PC-9 (cell line): Measurements from ENCODE around the gene NXPH2. TPM values are rescaled to one million over a fixed set of nuclear protein-coding genes. Genes with fewer than 3 reads are reported as not detected.

Source experiments
- BruUV-seq: library from RNA; stranded (reverse); fragments of 400-500 nt; replicated peaks from 2 replicates; lab custom pipeline; 2021; lab: Mats Ljungman, UMichigan
- CTCF ChIA-PET: fragments of 300-600 bp; sonication (Branson Sonifier 250); formaldehyde crosslinking; loops from one replicate; lab custom pipeline; 2022; ENCODE audit warnings: antibody characterized with exemption; lab: Charles Lee
- POLR2A ChIA-PET: fragments of 300-600 bp; sonication (Branson Sonifier 250); formaldehyde crosslinking; loops from one replicate; lab custom pipeline; 2022; ENCODE audit warnings: antibody characterized with exemption; ENCODE audit not compliant: unreplicated experiment; lab: Charles Lee
- DNase-seq, 2 experiments: peaks; one replicate each; pipeline versions ENCODE4 v3.0.0 to v3.0.0-alpha.2; 2015 to 2022; ENCODE audit warnings: mixed read lengths in 1 of 2
- H2AFZ ChIP-seq: fragments of 200-600 bp; sonication (generic); 2 replicates; pipeline ENCODE4 v1.8.1; 2017; ENCODE audit warnings: antibody characterized with exemption
- H3F3A ChIP-seq: fragments of 200-600 bp; sonication (generic); 2 replicates; pipeline ENCODE4 v1.8.1; 2017; ENCODE audit warnings: antibody characterized with exemption, mild to moderate bottlenecking, low read depth; ENCODE audit not compliant: insufficient read depth
- H3K27ac ChIP-seq: fragments of 200-600 bp; sonication (generic); 2 replicates; pipeline ENCODE4 v1.6.1; 2016; ENCODE audit warnings: mixed run types
- H3K27me3 ChIP-seq: fragments of 200-600 bp; sonication (generic); 2 replicates; pipeline ENCODE4 v1.6.1; 2016; ENCODE audit warnings: low read depth, mixed run types; ENCODE audit not compliant: insufficient read depth
- H3K36me3 ChIP-seq: fragments of 200-600 bp; sonication (generic); 2 replicates; pipeline ENCODE4 v1.6.1; 2016; ENCODE audit warnings: low read depth, mixed run types
- H3K4me1 ChIP-seq: fragments of 200-600 bp; sonication (generic); replicated peaks from 2 replicates; pipeline ENCODE4 v1.6.1; 2016; ENCODE audit warnings: mixed run types; ENCODE audit not compliant: insufficient read depth
- H3K4me2 ChIP-seq: fragments of 200-600 bp; sonication (generic); 2 replicates; pipeline ENCODE4 v1.6.1; 2017; ENCODE audit warnings: mixed run types
- H3K4me3 ChIP-seq: fragments of 200-600 bp; sonication (generic); 2 replicates; pipeline ENCODE4 v1.6.1; 2016; ENCODE audit warnings: mixed run types
- H3K79me2 ChIP-seq: fragments of 200-600 bp; sonication (generic); 2 replicates; pipeline ENCODE4 v1.6.1; 2017; ENCODE audit warnings: low read depth, mixed run types
- H3K9me2 ChIP-seq: fragments of 200-600 bp; sonication (generic); 2 replicates; pipeline ENCODE4 v1.8.1; 2017; ENCODE audit warnings: mild to moderate bottlenecking; ENCODE audit not compliant: insufficient read depth
- H3K9me3 ChIP-seq: fragments of 200-600 bp; sonication (generic); 2 replicates; pipeline ENCODE4 v1.8.1; 2016; ENCODE audit warnings: low read depth; ENCODE audit not compliant: insufficient read depth
- H4K20me1 ChIP-seq: fragments of 200-600 bp; sonication (generic); 2 replicates; pipeline ENCODE4 v1.8.1; 2017; ENCODE audit not compliant: insufficient read depth
- CTCF ChIP-seq: fragments of 200-600 bp; sonication (generic); conservative IDR thresholded peaks from 2 replicates; pipeline ENCODE4 v1.6.1; 2017; ENCODE audit warnings: mixed run types, antibody characterized with exemption, mild to moderate bottlenecking, moderate library complexity
- EZH2 ChIP-seq: fragments of 200-600 bp; sonication (generic); IDR thresholded peaks from 2 replicates; pipeline ENCODE4 v1.8.0; 2017; ENCODE audit warnings: antibody characterized with exemption, low read depth
- intact Hi-C: fragments of 100-400 bp; cut with micrococcal nuclease; formaldehyde crosslinking; loops from one replicate; pipeline ENCODE4 v1.10.0; 2022; ENCODE audit not compliant: unreplicated experiment
- total RNA-seq: library from RNA; stranded (reverse); gene quantifications from 2 replicates; pipeline ENCODE4 v1.2.3, GENCODE V29; 2021

The NXPH2 gene
- total RNA-seq, 1 experiment from 2014 or later, result not detected

GRCh38 chr2:138626148-138626547 is 154.0 kb downstream of the NXPH2 start:
- Histone ChIP-seq H3K9me3 (no peaks in the 10 kb centered on the region), H3F3A (no peaks in the 10 kb centered on the region), H3K4me2 (no peak overlapping the region), H3K27ac (no peak overlapping the region), H3K9me2 (no peaks in the 10 kb centered on the region), H2AFZ (no peak overlapping the region), H4K20me1 (no peaks in the 10 kb centered on the region), H3K4me1 (no peaks in the 10 kb centered on the region), H3K36me3 (no peaks in the 10 kb centered on the region), H3K27me3 (no peaks in the 10 kb centered on the region), H3K79me2 (no peaks in the 10 kb centered on the region), H3K4me3 (no peak overlapping the region)
- intact Hi-C loops, result no loop called here
- DNase-seq, result no peak
- ChIA-PET POLR2A (no interaction called here), CTCF (no interaction called here)
- TF ChIP-seq CTCF (no peak), EZH2 (no peak)
- BruUV-seq, result no TSS peak

- Histone ChIP-seq H3K9me2 (no peaks in the 10 kb centered on the region), H3K36me3 (no peaks in the 10 kb centered on the region), H3K4me3 (no peak overlapping the region), H3K79me2 (no peaks in the 10 kb centered on the region), H3K27me3 (no peaks in the 10 kb centered on the region), H4K20me1 (no peaks in the 10 kb centered on the region), H3K4me1 (no peaks in the 10 kb centered on the region), H3K27ac (no peak overlapping the region), H3K9me3 (no peaks in the 10 kb centered on the region), H3K4me2 (no peak overlapping the region), H3F3A (no peaks in the 10 kb centered on the region), H2AFZ (no peak overlapping the region)
- CTCF ChIA-PET, result interaction anchor here (0.7 kb wide), 1 partner anchor 120 kb away, joined by 3 read pairs; no protein-coding TSS in a partner anchor
- intact Hi-C loops, result no loop called here
- POLR2A ChIA-PET, result no interaction called here
- TF ChIP-seq CTCF, result no peak
- no TSS peak for BruUV-seq
- no peak for DNase-seq
Observed at GRCh38 chr2:138622613-138623012, 157.6 kb downstream of the NXPH2 start.

GRCh38 chr2:138621139-138621538 is 159.1 kb downstream of the NXPH2 start:
- BruUV-seq, result no TSS peak
- no peaks in the 10 kb centered on the region for H4K20me1 ChIP-seq
- no peak for DNase-seq
- TF ChIP-seq EZH2, result no peak
- no peak for TF ChIP-seq CTCF
- H3K9me2 ChIP-seq, result no peaks in the 10 kb centered on the region
- H3K4me3 ChIP-seq, result no peak overlapping the region
- CTCF ChIA-PET, result no interaction called here
- POLR2A ChIA-PET, result no interaction called here
- H3K4me2 ChIP-seq, result no peak overlapping the region
- H3K9me3 ChIP-seq, result no peaks in the 10 kb centered on the region
- H2AFZ ChIP-seq, result 0 out of 2 replicates have a peak overlapping the region, but pooled peaks have one; percentile 31
- no peaks in the 10 kb centered on the region for H3K79me2 ChIP-seq
- H3K4me1 ChIP-seq, result no peaks in the 10 kb centered on the region
- H3K27me3 ChIP-seq, result no peaks in the 10 kb centered on the region
- intact Hi-C loops, result no loop called here
- no peaks in the 10 kb centered on the region for H3F3A ChIP-seq
- no peaks in the 10 kb centered on the region for H3K36me3 ChIP-seq
- H3K27ac ChIP-seq, result no peak overlapping the region
